Natural killer cell (primary cell): ENCODE results near the gene FBLN1. TPM values are rescaled to one million over a fixed set of nuclear protein-coding genes. Genes with fewer than 3 reads are reported as not detected.
"Not testable (repeated sequence)": the region's sequence is repeated elsewhere in the genome, so short reads cannot be mapped to it uniquely, and the experiment has no call there.

ENCODE experiments used
- ATAC-seq, 3 donors: fragments of 150-1000 bp in 2 of 3; fragments of 200-7000 bp in 1 of 3; cut with Tn5 transposase; 1 replicate in 1 of 3; 2 replicates in 2 of 3; pipeline ENCODE4 v1.10.0; 2021; ENCODE audit warnings: mild to moderate bottlenecking in 2 of 3, moderate library complexity in 2 of 3
- DNase-seq, 2 donors: peaks; one replicate each; pipeline versions ENCODE4 v3.0.0 to v3.0.0-alpha.2; 2013 to 2021; ENCODE audit warnings: mixed read lengths in 1 of 2
- H3K27ac ChIP-seq: one replicate; pipeline ENCODE4 v1.5.1; 2013; ENCODE audit warnings: mild to moderate bottlenecking, low read length
- H3K27me3 ChIP-seq: one replicate; pipeline ENCODE4 v1.6.1; 2013; ENCODE audit warnings: low read length; ENCODE audit not compliant: control insufficient read depth, insufficient read depth
- H3K36me3 ChIP-seq: one replicate; pipeline ENCODE4 v1.6.1; 2013; ENCODE audit warnings: low read length; ENCODE audit not compliant: control insufficient read depth, insufficient read depth
- H3K4me1 ChIP-seq: one replicate; pipeline ENCODE4 v1.6.1; 2013; ENCODE audit warnings: low read length; ENCODE audit not compliant: control insufficient read depth, insufficient read depth
- H3K4me3 ChIP-seq: one replicate; pipeline ENCODE4 v1.5.1; 2013; ENCODE audit warnings: low read length
- H3K9me3 ChIP-seq: one replicate; pipeline ENCODE4 v1.6.1; 2013; ENCODE audit warnings: low read length; ENCODE audit not compliant: control insufficient read depth, insufficient read depth
- H3K27ac Mint-ChIP-seq, 2 donors: one replicate each; pipeline ENCODE4 v1.8.0; 2022; ENCODE audit warnings: mild to moderate bottlenecking in 2 of 2, mixed read lengths in 2 of 2, moderate library complexity in 1 of 2
- H3K27me3 Mint-ChIP-seq, 2 donors: one replicate each; pipeline ENCODE4 v1.8.0; 2022; ENCODE audit warnings: low read depth in 2 of 2, mixed read lengths in 2 of 2
- H3K36me3 Mint-ChIP-seq: one replicate; pipeline ENCODE4 v1.8.0; 2022; ENCODE audit warnings: mixed read lengths
- H3K4me1 Mint-ChIP-seq, 2 donors: one replicate each; pipeline ENCODE4 v1.8.0; 2022; ENCODE audit warnings: mixed read lengths in 2 of 2
- H3K4me3 Mint-ChIP-seq: one replicate; pipeline ENCODE4 v1.8.0; 2022; ENCODE audit warnings: mild to moderate bottlenecking, moderate library complexity, mixed read lengths
- H3K9me3 Mint-ChIP-seq, 2 donors: one replicate each; pipeline ENCODE4 v1.8.0; 2022; ENCODE audit warnings: mixed read lengths in 2 of 2
- WGBS: methylation state at CpG from one replicate; pipeline ENCODE4 v1.1.7; 2013; ENCODE audit warnings: missing lambda C conversion rate; ENCODE audit not compliant: insufficient coverage; 5-methylcytosine and 5-hydroxymethylcytosine counted together
- intact Hi-C: fragments of 100-400 bp; cut with micrococcal nuclease; formaldehyde crosslinking; loops from one replicate; pipeline ENCODE4 v1.14.2; 2022
- total RNA-seq, 4 donors: library from RNA; stranded (reverse); fragments of 120-200 nt in 1 of 4; gene quantifications; one replicate each; pipeline versions ENCODE4 v1.2.3 to v1.2.4, GENCODE V29; 2013 to 2022
- TF ChIP-seq, protein P1 (sequence below): fragments of 200-600 bp; IDR thresholded peaks from one replicate; pipeline ENCODE4 v1.8.0; 2022; ENCODE audit warnings: antibody characterized with exemption

The FBLN1 gene
- total RNA-seq, 3 donors from 2014 or later (not counting 1 experiment from before 2014, with no cell fraction given) = 0.58 TPM; not detected in 2

DNA sequence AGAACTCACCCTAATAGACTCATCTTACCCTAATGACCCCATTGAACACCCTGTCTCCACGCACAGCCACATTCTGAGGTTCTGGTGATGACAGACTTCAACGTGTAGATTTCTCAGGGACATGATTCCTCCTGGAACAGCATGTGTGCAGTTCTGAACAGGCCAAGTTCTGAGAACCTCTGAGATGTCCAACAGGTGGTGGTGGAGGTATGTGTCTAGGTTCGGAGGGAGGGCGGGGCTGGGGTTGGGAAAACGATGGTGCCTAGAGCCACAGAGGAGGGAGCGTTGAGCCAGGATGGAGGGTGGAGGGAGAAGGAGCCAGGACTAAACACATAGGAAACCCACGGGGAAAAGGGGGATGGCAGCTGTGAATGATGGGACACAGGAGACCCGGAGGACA is 43.4 kb upstream of the FBLN1 start:
- TF ChIP-seq, protein P1, sequence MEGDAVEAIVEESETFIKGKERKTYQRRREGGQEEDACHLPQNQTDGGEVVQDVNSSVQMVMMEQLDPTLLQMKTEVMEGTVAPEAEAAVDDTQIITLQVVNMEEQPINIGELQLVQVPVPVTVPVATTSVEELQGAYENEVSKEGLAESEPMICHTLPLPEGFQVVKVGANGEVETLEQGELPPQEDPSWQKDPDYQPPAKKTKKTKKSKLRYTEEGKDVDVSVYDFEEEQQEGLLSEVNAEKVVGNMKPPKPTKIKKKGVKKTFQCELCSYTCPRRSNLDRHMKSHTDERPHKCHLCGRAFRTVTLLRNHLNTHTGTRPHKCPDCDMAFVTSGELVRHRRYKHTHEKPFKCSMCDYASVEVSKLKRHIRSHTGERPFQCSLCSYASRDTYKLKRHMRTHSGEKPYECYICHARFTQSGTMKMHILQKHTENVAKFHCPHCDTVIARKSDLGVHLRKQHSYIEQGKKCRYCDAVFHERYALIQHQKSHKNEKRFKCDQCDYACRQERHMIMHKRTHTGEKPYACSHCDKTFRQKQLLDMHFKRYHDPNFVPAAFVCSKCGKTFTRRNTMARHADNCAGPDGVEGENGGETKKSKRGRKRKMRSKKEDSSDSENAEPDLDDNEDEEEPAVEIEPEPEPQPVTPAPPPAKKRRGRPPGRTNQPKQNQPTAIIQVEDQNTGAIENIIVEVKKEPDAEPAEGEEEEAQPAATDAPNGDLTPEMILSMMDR = no peak
- H3K36me3 Mint-ChIP-seq = no peaks in the 10 kb centered on the region
- intact Hi-C loops = no loop called here
- ATAC-seq (no peak), DNase-seq (no peak)
- H3K4me1 Mint-ChIP-seq = no peaks in the 10 kb centered on the region
- 89% methylated on average over 8 of the region's 8 CpGs for WGBS
- Histone ChIP-seq H3K27ac (no peak overlapping the region), H3K4me1 (no peaks in the 10 kb centered on the region), H3K36me3 (no peaks in the 10 kb centered on the region), H3K27me3 (no peaks in the 10 kb centered on the region), H3K4me3 (no peak overlapping the region), H3K9me3 (no peaks in the 10 kb centered on the region)
- no peak overlapping the region for H3K4me3 Mint-ChIP-seq
- no peaks in the 10 kb centered on the region for H3K9me3 Mint-ChIP-seq
- H3K27ac Mint-ChIP-seq = no peak overlapping the region
- peaks cover 0 to 6% of the 10 kb centered on the region in 2 donors for H3K27me3 Mint-ChIP-seq

DNA sequence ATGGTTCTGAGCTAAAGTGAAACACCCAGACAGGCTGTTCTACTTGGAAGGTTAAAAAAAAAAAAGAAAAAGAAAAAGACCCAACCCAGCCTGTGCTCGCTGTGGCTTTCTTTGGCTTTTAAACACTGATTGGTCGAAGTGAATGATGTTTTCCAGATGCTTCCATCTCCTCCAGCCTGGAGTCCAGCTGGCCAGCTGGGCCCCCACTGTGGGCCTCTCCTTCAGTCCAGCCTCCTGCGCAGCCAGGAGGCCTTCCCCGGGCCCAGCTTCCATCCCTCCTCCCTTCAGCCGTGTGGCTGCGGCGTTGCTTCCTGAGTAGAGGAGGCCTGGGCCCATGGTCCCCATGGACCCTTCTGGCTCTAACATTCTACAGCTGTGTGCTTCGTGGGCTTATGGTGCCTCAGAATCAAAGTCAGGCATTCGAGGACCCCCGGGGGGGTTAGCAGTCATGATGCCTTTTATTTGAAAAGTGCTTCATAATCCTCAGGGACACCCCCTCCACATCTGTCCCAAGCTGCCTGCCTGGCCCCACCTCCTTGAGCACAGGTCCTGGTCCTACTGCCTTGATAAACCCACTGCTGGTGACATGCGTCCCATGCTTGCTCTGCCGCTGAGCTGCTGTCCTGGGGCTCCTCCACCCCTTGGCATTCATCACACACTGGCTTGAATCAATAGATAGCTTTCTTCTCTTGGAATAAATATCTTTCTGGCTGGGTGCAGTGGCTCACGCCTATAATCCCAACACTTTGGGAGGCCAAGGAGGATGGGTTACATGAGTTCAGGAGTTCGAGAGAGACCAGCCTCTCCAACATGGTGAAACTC is 42.2 kb upstream of the FBLN1 start:
- no peaks in the 10 kb centered on the region for H3K4me1 Mint-ChIP-seq
- DNase-seq (no peak), ATAC-seq (no peak)
- H3K4me1 ChIP-seq = no peaks in the 10 kb centered on the region
- H3K4me3 Mint-ChIP-seq = no peak overlapping the region
- H3K27ac Mint-ChIP-seq = no peak overlapping the region
- peaks cover 0 to 13% of the 10 kb centered on the region in 2 donors for H3K27me3 Mint-ChIP-seq
- WGBS = 84% methylated on average over 14 of the region's 14 CpGs
- no peaks in the 10 kb centered on the region for H3K27me3 ChIP-seq
- no peaks in the 10 kb centered on the region for H3K9me3 Mint-ChIP-seq
- H3K36me3 Mint-ChIP-seq = no peaks in the 10 kb centered on the region
- H3K9me3 ChIP-seq = no peaks in the 10 kb centered on the region
- H3K4me3 ChIP-seq = no peak overlapping the region
- no peaks in the 10 kb centered on the region for H3K36me3 ChIP-seq
- TF ChIP-seq, protein P1 = no peak
- intact Hi-C loops = no loop called here
- H3K27ac ChIP-seq = no peak overlapping the region

DNA sequence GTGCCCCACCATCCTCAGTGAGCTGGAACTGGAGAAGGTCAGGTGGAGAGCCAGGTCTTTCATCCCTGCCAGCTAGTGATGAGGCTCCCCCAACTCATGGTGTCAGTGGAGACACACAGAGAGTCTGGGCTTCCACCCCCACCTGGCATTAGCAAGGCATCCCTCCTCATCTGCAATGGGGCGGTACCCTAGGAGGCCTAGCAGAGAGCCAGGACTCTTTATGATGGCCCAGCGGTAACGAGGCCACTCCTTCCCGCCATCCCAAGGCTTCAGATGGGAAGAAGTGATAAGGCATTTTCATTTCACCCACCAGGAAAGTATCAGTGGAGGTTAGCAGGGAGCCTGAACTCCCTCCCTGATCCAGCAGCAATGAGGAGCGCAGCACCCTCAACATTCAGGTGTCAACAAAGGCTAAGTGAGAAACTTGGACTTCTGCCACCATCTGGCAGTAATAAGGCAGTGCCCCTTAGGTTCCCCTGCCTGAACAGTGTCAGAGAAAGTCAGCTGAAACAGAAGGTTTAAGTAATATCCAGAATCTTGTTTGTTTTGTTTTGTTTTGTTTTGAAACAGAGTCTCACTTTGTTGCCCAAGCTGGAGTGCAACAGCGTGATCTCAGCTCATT is 40.5 kb upstream of the FBLN1 start:
- Mint-ChIP-seq H3K27me3 (peaks cover 0 to 11% of the 10 kb centered on the region in 2 donors), H3K36me3 (no peaks in the 10 kb centered on the region), H3K9me3 (peaks cover 3% of the 10 kb centered on the region in 2 donors), H3K4me1 (no peaks in the 10 kb centered on the region), H3K27ac (no peak overlapping the region), H3K4me3 (no peak overlapping the region)
- DNase-seq = peak in 1 of 2 donors; percentile 9
- Histone ChIP-seq H3K27ac (no peak overlapping the region), H3K9me3 (no peaks in the 10 kb centered on the region), H3K4me3 (no peak overlapping the region), H3K27me3 (no peaks in the 10 kb centered on the region), H3K4me1 (no peaks in the 10 kb centered on the region), H3K36me3 (no peaks in the 10 kb centered on the region)
- 93% methylated on average over 6 of the region's 6 CpGs for WGBS
- no peak for ATAC-seq
- TF ChIP-seq, protein P1 = no peak
- intact Hi-C loops = no loop called here

DNA sequence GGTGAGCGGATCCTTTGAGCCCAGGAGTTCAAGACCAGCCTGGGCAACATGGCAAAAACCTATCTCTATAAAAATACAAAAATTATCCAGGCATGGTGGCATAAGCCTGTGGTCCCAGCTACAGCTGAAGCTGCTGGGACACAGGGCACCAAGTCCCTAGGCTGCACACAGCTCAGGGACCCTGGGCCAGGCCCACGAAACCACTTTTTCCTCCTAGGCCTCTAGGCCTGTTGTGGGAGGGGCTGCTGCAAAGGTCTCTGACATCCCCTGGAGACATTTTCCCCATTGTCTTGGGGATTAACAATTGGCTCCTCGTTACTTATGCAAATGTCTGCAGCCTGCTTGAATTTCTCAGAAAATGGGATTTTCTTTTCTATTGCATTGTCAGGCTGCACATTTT is 39.0 kb upstream of the FBLN1 start:
- H3K36me3 ChIP-seq, H3K27ac ChIP-seq, H3K4me1 Mint-ChIP-seq, H3K36me3 Mint-ChIP-seq, H3K4me3 Mint-ChIP-seq, H3K27ac Mint-ChIP-seq, DNase-seq, H3K9me3 Mint-ChIP-seq, ATAC-seq, H3K27me3 ChIP-seq, H3K4me3 ChIP-seq, intact Hi-C loops, H3K4me1 ChIP-seq, H3K9me3 ChIP-seq: not testable (repeated sequence)
- 89% methylated on average over 3 of the region's 3 CpGs for WGBS
- H3K27me3 Mint-ChIP-seq = peaks cover 0 to 13% of the 10 kb centered on the region in 2 donors
